IPS-20b (cell line): ENCODE data around the gene BLZF1.
"Not testable (repeated sequence)": the region's sequence is repeated elsewhere in the genome, so short reads cannot be mapped to it uniquely, and the experiment has no call there.

Experiments used
- H3K27ac ChIP-seq: one replicate; pipeline ENCODE4 v1.5.1; 2013; ENCODE audit warnings: low read length
- H3K27me3 ChIP-seq: 2 replicates; pipeline ENCODE4 v1.6.1; 2013; ENCODE audit warnings: mild to moderate bottlenecking, low read length, inconsistent platforms; ENCODE audit not compliant: insufficient read depth
- H3K36me3 ChIP-seq: 2 replicates; pipeline ENCODE4 v1.6.1; 2013; ENCODE audit warnings: low read depth, mild to moderate bottlenecking, inconsistent platforms, low read length, moderate library complexity; ENCODE audit not compliant: insufficient read depth
- H3K4me1 ChIP-seq: 2 replicates; pipeline ENCODE4 v1.6.1; 2013; ENCODE audit warnings: mild to moderate bottlenecking, control low read depth, inconsistent platforms, low read length, moderate library complexity; ENCODE audit not compliant: insufficient read depth
- H3K4me3 ChIP-seq: 2 replicates; pipeline ENCODE4 v1.5.1; 2013; ENCODE audit warnings: mild to moderate bottlenecking, low read length, inconsistent platforms
- H3K9ac ChIP-seq: 2 replicates; pipeline ENCODE4 v1.6.1; 2013; ENCODE audit warnings: low read depth, mild to moderate bottlenecking, inconsistent platforms, low read length, moderate library complexity
- H3K9me3 ChIP-seq: 2 replicates; pipeline ENCODE4 v1.6.1; 2013; ENCODE audit warnings: mild to moderate bottlenecking, low read depth, low read length, inconsistent platforms; ENCODE audit not compliant: insufficient read depth

BLZF1 gene

DNA sequence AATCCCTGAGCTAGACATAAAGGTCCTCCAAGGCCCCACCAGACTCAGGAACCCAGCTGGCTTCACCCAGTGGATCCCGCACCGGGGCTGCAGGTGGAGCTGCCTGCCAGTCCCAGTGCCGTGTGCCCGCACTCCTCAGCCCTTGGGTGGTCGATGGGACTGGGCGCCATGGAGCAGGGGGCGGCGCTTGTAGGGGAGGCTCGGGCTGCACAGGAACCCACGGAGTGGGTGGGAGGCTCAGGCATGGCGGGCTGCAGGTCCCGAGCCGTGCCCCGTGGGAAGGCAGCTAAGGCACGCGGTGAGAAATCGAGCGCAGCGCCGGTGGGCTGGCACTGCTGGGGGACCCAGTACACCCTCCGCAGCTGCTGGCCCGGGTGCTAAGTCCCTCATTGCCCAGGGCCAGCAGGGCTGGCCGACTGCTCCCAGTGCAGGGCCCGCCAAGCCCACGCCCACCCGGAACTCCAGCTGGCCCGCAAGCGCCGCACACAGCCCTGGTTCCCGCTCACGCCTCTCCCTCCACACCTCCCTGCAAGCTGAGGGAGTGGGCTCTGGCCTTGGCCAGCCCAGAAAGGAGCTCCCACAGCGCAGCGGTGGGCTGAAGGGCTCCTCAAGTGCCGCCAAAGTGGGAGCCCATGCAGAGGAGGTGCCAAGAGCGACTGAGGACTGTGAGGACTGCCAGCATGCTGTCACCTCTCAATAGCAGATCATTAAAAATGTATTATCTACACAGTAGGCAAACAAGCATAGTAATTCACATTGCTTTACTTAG, 30.9 kb upstream of the BLZF1 start:
- not testable (repeated sequence) for H3K4me3 ChIP-seq, H3K27me3 ChIP-seq, H3K27ac ChIP-seq, H3K9ac ChIP-seq, H3K36me3 ChIP-seq, H3K4me1 ChIP-seq
- peaks cover 13% of the 10 kb centered on the region for H3K9me3 ChIP-seq

DNA sequence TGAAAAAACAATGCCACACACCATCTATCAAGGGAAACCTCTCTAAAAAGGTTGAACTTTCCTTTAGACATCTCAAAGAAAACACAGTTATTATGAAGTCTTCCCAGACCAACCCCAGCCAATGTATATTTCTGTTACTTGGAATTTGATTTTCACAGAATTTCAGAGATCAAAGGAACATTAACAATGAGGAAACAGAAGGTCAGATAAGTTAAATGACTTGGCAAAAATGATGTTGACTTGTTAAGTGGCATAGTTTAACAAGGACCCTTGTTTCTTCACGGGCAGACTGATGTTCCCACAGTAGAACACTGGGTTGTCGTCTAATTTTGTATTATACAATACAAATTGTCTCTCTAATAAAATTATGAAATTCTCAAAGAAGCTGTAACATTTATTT, 29.4 kb upstream of the BLZF1 start:
- Histone ChIP-seq H3K36me3 (no peaks in the 10 kb centered on the region; the same call in 1 of the 2 replicates), H3K9me3 (peaks cover 13% of the 10 kb centered on the region), H3K27me3 (no peaks in the 10 kb centered on the region), H3K27ac (no peak overlapping the region), H3K4me1 (no peaks in the 10 kb centered on the region; the same call in 1 of the 2 replicates), H3K4me3 (no peak overlapping the region), H3K9ac (no peak overlapping the region)

DNA sequence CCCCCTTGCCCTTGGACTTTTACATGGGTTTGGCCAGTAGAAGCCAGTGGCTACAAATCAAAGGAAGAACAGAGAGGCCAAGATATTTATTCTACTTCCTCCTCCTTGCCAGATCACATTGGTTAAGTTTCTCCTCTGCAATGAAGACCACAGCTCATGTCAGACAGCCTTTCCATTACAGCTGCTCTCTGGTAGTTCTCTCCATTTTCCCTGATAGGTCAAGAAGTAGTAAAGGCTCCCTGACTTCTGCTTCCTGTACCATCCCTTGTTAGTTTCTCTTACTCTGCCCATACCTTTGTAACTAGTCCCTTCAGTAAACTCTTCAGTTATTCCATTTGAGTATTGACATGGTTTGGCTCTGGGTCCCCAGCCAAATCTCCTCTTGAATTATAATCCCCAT, 28.2 kb upstream of the BLZF1 start:
- Histone ChIP-seq H3K36me3 (no peaks in the 10 kb centered on the region; the same call in 1 of the 2 replicates), H3K4me1 (no peaks in the 10 kb centered on the region; the same call in 1 of the 2 replicates), H3K27me3 (no peaks in the 10 kb centered on the region), H3K9ac (no peak overlapping the region), H3K27ac (no peak overlapping the region), H3K9me3 (peaks cover 13% of the 10 kb centered on the region), H3K4me3 (no peak overlapping the region)

DNA sequence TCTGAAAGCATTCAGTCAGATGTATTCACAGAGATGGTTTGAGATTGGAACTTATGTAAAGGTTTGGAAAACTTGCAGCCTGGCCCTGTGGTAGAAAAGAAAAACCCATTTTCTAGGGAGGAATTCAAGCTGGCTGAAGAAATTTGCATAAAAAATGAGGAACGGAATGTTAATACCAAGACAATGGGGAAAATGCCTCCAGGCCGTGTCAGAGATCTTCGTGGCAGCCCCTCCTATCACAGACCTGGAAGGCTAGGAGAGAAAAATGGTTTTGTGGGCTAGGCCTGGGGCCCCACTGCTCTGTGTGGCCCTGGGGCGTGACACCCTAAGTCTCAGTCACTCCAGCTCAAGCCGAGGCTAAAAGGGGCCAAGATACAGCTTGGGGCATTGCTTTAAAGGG, 27.1 kb upstream of the BLZF1 start:
- Histone ChIP-seq H3K36me3 (no peaks in the 10 kb centered on the region; the same call in 1 of the 2 replicates), H3K27ac (no peak overlapping the region), H3K9ac (no peak overlapping the region), H3K9me3 (peaks cover 13% of the 10 kb centered on the region), H3K4me3 (no peak overlapping the region), H3K4me1 (no peaks in the 10 kb centered on the region; the same call in 1 of the 2 replicates), H3K27me3 (no peaks in the 10 kb centered on the region)

DNA sequence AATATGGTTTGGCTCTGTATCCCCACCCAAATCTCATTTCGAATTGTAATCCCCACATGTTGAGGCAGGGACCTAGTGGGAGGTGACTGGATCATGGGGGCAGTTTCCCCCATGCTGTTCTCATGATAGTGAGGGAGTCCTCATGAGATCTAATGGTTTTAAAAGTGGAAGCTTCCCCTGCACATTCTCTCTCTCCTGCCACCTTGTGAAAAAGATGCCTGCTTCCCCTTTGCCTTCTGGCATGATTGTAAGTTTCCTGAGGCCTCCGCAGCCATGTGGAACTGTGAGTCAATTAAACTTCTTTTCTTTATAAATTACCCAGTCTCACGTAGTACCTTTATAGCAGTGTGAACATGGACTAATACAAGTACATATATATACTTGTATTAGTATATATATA, 25.9 kb upstream of the BLZF1 start:
- not testable (repeated sequence) for H3K9ac ChIP-seq

DNA sequence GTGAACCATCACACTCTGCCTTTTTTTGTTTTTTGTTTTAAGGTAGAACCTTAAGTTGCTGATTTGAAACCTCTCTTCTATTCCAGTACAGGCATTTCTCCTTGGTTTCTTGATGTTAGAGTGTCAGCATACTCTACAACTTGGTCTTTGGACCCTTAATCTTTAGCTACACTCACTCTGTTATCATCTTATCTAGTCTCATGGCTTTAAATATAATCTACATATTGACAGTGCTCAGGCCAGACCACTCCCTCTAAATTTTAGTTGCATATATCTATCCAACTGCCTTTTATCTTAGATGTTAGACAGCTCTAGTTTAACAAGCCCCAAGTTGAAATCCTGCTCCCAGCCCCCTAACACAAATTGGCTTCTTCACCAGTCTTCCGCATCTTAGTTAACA, 22.5 kb upstream of the BLZF1 start:
- H3K27me3 ChIP-seq: no peaks in the 10 kb centered on the region
- H3K9me3 ChIP-seq: peaks cover 13% of the 10 kb centered on the region
- H3K9ac ChIP-seq: no peak overlapping the region
- H3K27ac ChIP-seq: no peak overlapping the region
- no peaks in the 10 kb centered on the region; the same call in 1 of the 2 replicates for H3K36me3 ChIP-seq
- no peak overlapping the region for H3K4me3 ChIP-seq
- H3K4me1 ChIP-seq: no peaks in the 10 kb centered on the region; the same call in 1 of the 2 replicates

More for the DNA sequence above, 25.9 kb upstream of the BLZF1 start:
- H3K4me1 ChIP-seq, H3K27me3 ChIP-seq, H3K36me3 ChIP-seq, H3K4me3 ChIP-seq, H3K27ac ChIP-seq: not testable (repeated sequence)
- peaks cover 13% of the 10 kb centered on the region for H3K9me3 ChIP-seq

DNA sequence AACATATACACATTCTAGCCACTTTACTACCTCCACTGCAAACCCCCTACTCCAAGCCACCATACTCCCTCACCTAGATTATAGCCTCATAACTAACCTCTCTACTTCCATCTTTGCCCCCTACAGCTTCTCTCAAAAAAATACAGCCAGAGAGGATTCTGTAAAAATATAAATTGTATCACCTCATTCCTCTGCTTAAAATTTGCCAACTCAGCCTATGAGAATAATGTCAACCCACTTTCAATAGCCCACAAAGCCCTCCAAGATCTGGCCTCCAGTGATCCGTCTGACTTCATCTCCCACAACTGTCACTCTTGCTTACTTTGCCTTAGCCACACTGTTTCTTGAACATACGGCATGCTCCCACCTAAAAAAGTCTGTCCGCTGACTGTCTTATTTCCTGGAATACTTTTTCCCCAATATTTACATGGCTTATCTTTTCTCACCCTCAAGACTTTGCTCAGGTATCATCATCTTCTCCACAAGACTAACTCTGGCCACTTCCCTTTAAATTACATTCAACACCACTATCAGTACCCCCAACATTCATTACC, 21.9 kb upstream of the BLZF1 start:
- Histone ChIP-seq H3K36me3 (no peaks in the 10 kb centered on the region; the same call in 1 of the 2 replicates), H3K4me1 (no peaks in the 10 kb centered on the region; the same call in 1 of the 2 replicates), H3K27me3 (no peaks in the 10 kb centered on the region), H3K27ac (no peak overlapping the region), H3K9ac (no peak overlapping the region), H3K4me3 (no peak overlapping the region), H3K9me3 (peaks cover 10% of the 10 kb centered on the region)

DNA sequence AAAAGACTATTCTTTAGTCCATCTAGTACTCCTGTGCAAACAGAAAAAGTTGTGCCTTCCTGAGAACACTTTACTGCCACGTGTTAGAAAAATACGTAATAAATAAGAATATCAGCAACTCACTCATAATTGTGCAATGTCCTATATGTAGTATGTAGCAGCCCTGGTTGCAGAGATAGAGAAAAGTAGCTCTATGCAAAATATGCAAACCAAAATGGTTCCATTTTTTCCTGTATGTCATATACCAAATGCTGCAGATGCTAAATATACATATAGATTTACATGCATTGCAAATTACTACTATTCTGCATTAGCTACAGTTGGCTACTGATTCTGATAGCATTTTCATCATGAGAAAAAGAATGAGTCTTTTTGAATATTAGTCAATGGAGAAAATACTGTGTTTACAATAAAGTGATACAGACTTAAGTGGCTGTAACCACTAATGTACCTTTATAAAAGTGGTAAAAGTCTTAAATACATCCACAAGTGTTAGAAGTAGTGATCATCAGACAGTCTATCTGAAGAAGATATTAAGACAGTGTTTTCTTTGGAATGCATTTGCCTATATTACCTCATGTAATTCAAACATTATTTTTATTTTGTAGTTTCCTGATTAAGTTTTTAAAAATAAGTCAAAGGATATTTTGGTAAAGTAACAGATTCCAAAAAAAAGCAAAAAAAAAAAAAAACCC, 20.2 kb upstream of the BLZF1 start:
- no peaks in the 10 kb centered on the region for H3K27me3 ChIP-seq
- no peak overlapping the region for H3K27ac ChIP-seq
- H3K9me3 ChIP-seq: no peaks in the 10 kb centered on the region
- H3K4me3 ChIP-seq: no peak overlapping the region
- H3K9ac ChIP-seq: no peak overlapping the region
- no peaks in the 10 kb centered on the region for H3K36me3 ChIP-seq
- no peaks in the 10 kb centered on the region for H3K4me1 ChIP-seq

DNA sequence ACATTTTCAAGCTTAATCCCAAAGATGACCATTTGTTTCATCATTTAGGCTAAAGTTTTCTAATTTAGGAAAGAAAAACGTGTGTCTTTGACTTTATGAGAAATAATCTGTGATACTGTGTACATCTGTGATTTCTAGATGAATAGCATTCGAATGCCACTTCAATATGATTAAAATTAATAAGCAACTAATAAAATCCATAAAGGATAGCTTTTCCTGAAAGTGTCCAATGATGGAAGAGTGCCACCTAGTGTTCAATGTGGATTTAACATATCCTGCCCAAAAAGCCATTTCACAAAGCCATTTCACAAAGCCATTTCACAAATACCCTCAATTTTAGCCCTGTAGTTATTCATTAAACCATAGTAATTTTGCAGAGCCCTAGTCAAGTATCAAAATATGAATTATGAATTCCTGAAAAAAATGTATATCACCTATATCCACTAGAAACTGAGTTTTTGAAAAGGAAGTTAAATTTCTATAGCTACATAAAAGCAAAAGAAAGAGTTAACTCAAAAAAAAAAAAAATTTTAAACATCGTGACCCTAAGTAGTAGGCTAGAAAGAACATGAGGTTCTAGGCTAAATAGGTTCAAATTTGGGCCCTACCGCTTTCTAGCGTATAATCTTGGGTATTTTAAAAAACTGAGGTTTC, 19.5 kb upstream of the BLZF1 start:
- Histone ChIP-seq H3K4me3 (no peak overlapping the region), H3K27me3 (no peaks in the 10 kb centered on the region), H3K27ac (no peak overlapping the region), H3K36me3 (no peaks in the 10 kb centered on the region), H3K9ac (no peak overlapping the region), H3K4me1 (no peaks in the 10 kb centered on the region), H3K9me3 (no peaks in the 10 kb centered on the region)

DNA sequence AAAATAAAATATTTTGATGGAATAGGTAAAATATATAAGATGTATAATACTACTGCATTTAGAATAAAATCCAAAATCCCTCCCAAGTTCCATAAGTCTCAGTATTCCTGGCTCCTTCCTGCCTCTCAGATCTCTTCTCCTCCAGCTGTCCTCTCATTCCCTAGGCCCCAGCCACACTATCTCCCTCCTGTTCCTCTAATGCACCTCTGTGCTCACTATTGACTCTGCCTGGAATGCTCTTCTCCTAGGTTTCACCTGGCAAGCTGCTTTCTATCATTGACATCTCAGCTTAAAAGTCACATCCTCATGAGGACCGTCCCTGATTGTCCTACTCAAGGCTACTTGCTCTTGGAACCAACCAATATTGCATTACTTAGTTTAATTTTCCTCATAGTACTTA, 7.6 kb upstream of the BLZF1 start:
- Histone ChIP-seq H3K9me3 (no peaks in the 10 kb centered on the region), H3K4me3 (no peak overlapping the region), H3K36me3 (no peaks in the 10 kb centered on the region), H3K27me3 (no peaks in the 10 kb centered on the region), H3K4me1 (no peaks in the 10 kb centered on the region), H3K9ac (no peak overlapping the region), H3K27ac (no peak overlapping the region)

DNA sequence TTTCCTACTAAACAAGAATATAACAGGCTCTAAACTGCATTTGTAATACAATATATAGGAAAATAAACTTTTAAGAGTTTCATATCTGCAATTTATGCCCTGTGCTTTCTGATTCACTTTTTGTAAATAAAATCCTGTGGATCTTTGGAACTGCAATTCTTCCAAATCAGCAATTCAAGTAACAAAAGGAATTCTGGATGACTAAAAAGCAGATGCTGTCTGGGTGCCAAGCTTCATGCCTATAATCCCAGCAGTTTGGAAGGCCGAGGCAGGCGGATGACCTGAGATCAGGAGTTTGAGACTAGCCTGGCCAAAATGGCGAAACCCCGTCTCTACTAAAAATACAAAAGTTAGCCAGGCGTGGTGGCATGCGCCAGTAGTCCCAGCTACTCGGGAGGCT, 6.7 kb upstream of the BLZF1 start:
- no peaks in the 10 kb centered on the region for H3K9me3 ChIP-seq
- H3K4me3 ChIP-seq: no peak overlapping the region
- no peak overlapping the region for H3K9ac ChIP-seq
- no peaks in the 10 kb centered on the region for H3K4me1 ChIP-seq
- H3K27me3 ChIP-seq: no peaks in the 10 kb centered on the region
- no peak overlapping the region for H3K27ac ChIP-seq
- H3K36me3 ChIP-seq: no peaks in the 10 kb centered on the region
